Measurements from ENCODE around the gene KLHL29. TPM values are rescaled to one million over a fixed set of nuclear protein-coding genes. Genes with fewer than 3 reads are reported as not detected.

Gene KLHL29
- total and polyA plus RNA-seq, 2 donors, result 1.4 to 2.9 TPM

GRCh38 chr2:23541503-23542229 lies 156.7 kb downstream of the KLHL29 start:
- Histone ChIP-seq H3K27me3 (ENCODE audit: control insufficient read depth in 2 of 2, insufficient read depth in 1 of 2, low read length in 1 of 2) (peaks cover 0 to 21% of the 10 kb centered on the region in 2 donors), H3K4me1 (ENCODE audit: control insufficient read depth in 2 of 2, insufficient read depth in 2 of 2, low read length in 2 of 2) (peaks cover 0 to 4% of the 10 kb centered on the region in 2 donors), H3K4me3 (ENCODE audit: low read length in 2 of 2) (no peak overlapping the region), H3K36me3 (ENCODE audit: control insufficient read depth in 2 of 2, insufficient read depth in 2 of 2, low read length in 1 of 2) (no peaks in the 10 kb centered on the region), H3K9me3 (ENCODE audit: control insufficient read depth in 2 of 2, insufficient read depth in 1 of 2, low read length in 1 of 2) (peaks cover 0 to 3% of the 10 kb centered on the region in 2 donors), H3K27ac (ENCODE audit: low read depth in 1 of 2, low read length in 1 of 2) (no peak overlapping the region)
- DNase-seq (ENCODE audit: low read depth in 6 of 9, low spot score in 9 of 9), result no peak
- WGBS, result 94% methylated on average over 7 of the region's 7 CpGs

- no peaks in the 10 kb centered on the region for H3K4me1 ChIP-seq (ENCODE audit: control insufficient read depth in 2 of 2, insufficient read depth in 2 of 2, low read length in 2 of 2)
- H3K9me3 ChIP-seq (ENCODE audit: control insufficient read depth in 2 of 2, insufficient read depth in 1 of 2, low read length in 1 of 2), result peaks cover 0 to 3% of the 10 kb centered on the region in 2 donors
- H3K27me3 ChIP-seq (ENCODE audit: control insufficient read depth in 2 of 2, insufficient read depth in 1 of 2, low read length in 1 of 2), result peaks cover 0 to 21% of the 10 kb centered on the region in 2 donors
- H3K27ac ChIP-seq (ENCODE audit: low read depth in 1 of 2, low read length in 1 of 2), result no peak overlapping the region
- no peak overlapping the region for H3K4me3 ChIP-seq (ENCODE audit: low read length in 2 of 2)
- 86% methylated on average over 6 of the region's 6 CpGs for WGBS
- no peaks in the 10 kb centered on the region for H3K36me3 ChIP-seq (ENCODE audit: control insufficient read depth in 2 of 2, insufficient read depth in 2 of 2, low read length in 1 of 2)
- DNase-seq (ENCODE audit: low read depth in 6 of 9, low spot score in 9 of 9), result no peak
These were observed 157.3 kb downstream of the KLHL29 start for GRCh38 chr2:23542230-23542789.

GRCh38 chr2:23543302-23543701 lies 158.3 kb downstream of the KLHL29 start:
- no peaks in the 10 kb centered on the region for H3K4me1 ChIP-seq (ENCODE audit: control insufficient read depth in 2 of 2, insufficient read depth in 2 of 2, low read length in 2 of 2)
- WGBS, result 94% methylated on average over 10 of the region's 10 CpGs
- H3K9me3 ChIP-seq (ENCODE audit: control insufficient read depth in 2 of 2, insufficient read depth in 1 of 2, low read length in 1 of 2), result peaks cover 0 to 3% of the 10 kb centered on the region in 2 donors
- H3K4me3 ChIP-seq (ENCODE audit: low read length in 2 of 2), result no peak overlapping the region
- no peak overlapping the region for H3K27ac ChIP-seq (ENCODE audit: low read depth in 1 of 2, low read length in 1 of 2)
- H3K27me3 ChIP-seq (ENCODE audit: control insufficient read depth in 2 of 2, insufficient read depth in 1 of 2, low read length in 1 of 2), result peaks cover 0 to 21% of the 10 kb centered on the region in 2 donors
- H3K36me3 ChIP-seq (ENCODE audit: control insufficient read depth in 2 of 2, insufficient read depth in 2 of 2, low read length in 1 of 2), result no peaks in the 10 kb centered on the region
- no peak for DNase-seq (ENCODE audit: low read depth in 6 of 9, low spot score in 9 of 9)

GRCh38 chr2:23543728-23544127 lies 158.7 kb downstream of the KLHL29 start:
- Histone ChIP-seq H3K27ac (ENCODE audit: low read depth in 1 of 2, low read length in 1 of 2) (no peak overlapping the region), H3K36me3 (ENCODE audit: control insufficient read depth in 2 of 2, insufficient read depth in 2 of 2, low read length in 1 of 2) (no peaks in the 10 kb centered on the region), H3K4me1 (ENCODE audit: control insufficient read depth in 2 of 2, insufficient read depth in 2 of 2, low read length in 2 of 2) (no peaks in the 10 kb centered on the region), H3K4me3 (ENCODE audit: low read length in 2 of 2) (no peak overlapping the region), H3K27me3 (ENCODE audit: control insufficient read depth in 2 of 2, insufficient read depth in 1 of 2, low read length in 1 of 2) (peaks cover 0 to 21% of the 10 kb centered on the region in 2 donors), H3K9me3 (ENCODE audit: control insufficient read depth in 2 of 2, insufficient read depth in 1 of 2, low read length in 1 of 2) (peaks cover 0 to 3% of the 10 kb centered on the region in 2 donors)
- WGBS, result 94% methylated on average over 9 of the region's 9 CpGs
- DNase-seq (ENCODE audit: low read depth in 6 of 9, low spot score in 9 of 9), result no peak

GRCh38 chr2:23544589-23545295 lies 159.8 kb downstream of the KLHL29 start:
- no peak overlapping the region for H3K4me3 ChIP-seq (ENCODE audit: low read length in 2 of 2)
- no peaks in the 10 kb centered on the region for H3K4me1 ChIP-seq (ENCODE audit: control insufficient read depth in 2 of 2, insufficient read depth in 2 of 2, low read length in 2 of 2)
- H3K9me3 ChIP-seq (ENCODE audit: control insufficient read depth in 2 of 2, insufficient read depth in 1 of 2, low read length in 1 of 2), result peaks cover 0 to 3% of the 10 kb centered on the region in 2 donors
- H3K27me3 ChIP-seq (ENCODE audit: control insufficient read depth in 2 of 2, insufficient read depth in 1 of 2, low read length in 1 of 2), result peaks cover 0 to 24% of the 10 kb centered on the region in 2 donors
- 74% methylated on average over 10 of the region's 10 CpGs for WGBS
- no peak for DNase-seq (ENCODE audit: low read depth in 6 of 9, low spot score in 9 of 9)
- no peak overlapping the region for H3K27ac ChIP-seq (ENCODE audit: low read depth in 1 of 2, low read length in 1 of 2)
- H3K36me3 ChIP-seq (ENCODE audit: control insufficient read depth in 2 of 2, insufficient read depth in 2 of 2, low read length in 1 of 2), result no peaks in the 10 kb centered on the region

GRCh38 chr2:23545396-23545795 lies 160.4 kb downstream of the KLHL29 start:
- no peak overlapping the region for H3K27ac ChIP-seq (ENCODE audit: low read depth in 1 of 2, low read length in 1 of 2)
- peaks cover 0 to 26% of the 10 kb centered on the region in 2 donors for H3K27me3 ChIP-seq (ENCODE audit: control insufficient read depth in 2 of 2, insufficient read depth in 1 of 2, low read length in 1 of 2)
- H3K4me1 ChIP-seq (ENCODE audit: control insufficient read depth in 2 of 2, insufficient read depth in 2 of 2, low read length in 2 of 2), result no peaks in the 10 kb centered on the region
- no peak for DNase-seq (ENCODE audit: low read depth in 6 of 9, low spot score in 9 of 9)
- WGBS, result 59% methylated on average over 11 of the region's 11 CpGs
- H3K36me3 ChIP-seq (ENCODE audit: control insufficient read depth in 2 of 2, insufficient read depth in 2 of 2, low read length in 1 of 2), result no peaks in the 10 kb centered on the region
- H3K4me3 ChIP-seq (ENCODE audit: low read length in 2 of 2), result no peak overlapping the region
- H3K9me3 ChIP-seq (ENCODE audit: control insufficient read depth in 2 of 2, insufficient read depth in 1 of 2, low read length in 1 of 2), result peaks cover 0 to 3% of the 10 kb centered on the region in 2 donors

GRCh38 chr2:23545811-23546210 lies 160.8 kb downstream of the KLHL29 start:
- no peak for DNase-seq (ENCODE audit: low read depth in 6 of 9, low spot score in 9 of 9)

GRCh38 chr2:23546913-23547312 lies 161.9 kb downstream of the KLHL29 start:
- Histone ChIP-seq H3K9me3 (ENCODE audit: control insufficient read depth in 2 of 2, insufficient read depth in 1 of 2, low read length in 1 of 2) (no peaks in the 10 kb centered on the region), H3K27ac (ENCODE audit: low read depth in 1 of 2, low read length in 1 of 2) (no peak overlapping the region), H3K27me3 (ENCODE audit: control insufficient read depth in 2 of 2, insufficient read depth in 1 of 2, low read length in 1 of 2) (peaks cover 0 to 25% of the 10 kb centered on the region in 2 donors), H3K4me3 (ENCODE audit: low read length in 2 of 2) (no peak overlapping the region), H3K4me1 (ENCODE audit: control insufficient read depth in 2 of 2, insufficient read depth in 2 of 2, low read length in 2 of 2) (no peaks in the 10 kb centered on the region), H3K36me3 (ENCODE audit: control insufficient read depth in 2 of 2, insufficient read depth in 2 of 2, low read length in 1 of 2) (no peaks in the 10 kb centered on the region)
- DNase-seq (ENCODE audit: low read depth in 6 of 9, low spot score in 9 of 9), result no peak
- WGBS, result 96% methylated on average over 13 of the region's 13 CpGs

More at GRCh38 chr2:23545811-23546210, 160.8 kb downstream of the KLHL29 start:
- H3K4me1 ChIP-seq (ENCODE audit: control insufficient read depth in 2 of 2, insufficient read depth in 2 of 2, low read length in 2 of 2), result no peaks in the 10 kb centered on the region
- no peaks in the 10 kb centered on the region for H3K36me3 ChIP-seq (ENCODE audit: control insufficient read depth in 2 of 2, insufficient read depth in 2 of 2, low read length in 1 of 2)
- H3K9me3 ChIP-seq (ENCODE audit: control insufficient read depth in 2 of 2, insufficient read depth in 1 of 2, low read length in 1 of 2), result peaks cover 0 to 3% of the 10 kb centered on the region in 2 donors
- 91% methylated on average over 3 of the region's 3 CpGs for WGBS
- no peak overlapping the region for H3K4me3 ChIP-seq (ENCODE audit: low read length in 2 of 2)
- peaks cover 0 to 24% of the 10 kb centered on the region in 2 donors for H3K27me3 ChIP-seq (ENCODE audit: control insufficient read depth in 2 of 2, insufficient read depth in 1 of 2, low read length in 1 of 2)
- no peak overlapping the region for H3K27ac ChIP-seq (ENCODE audit: low read depth in 1 of 2, low read length in 1 of 2)

GRCh38 chr2:23547725-23548124 lies 162.7 kb downstream of the KLHL29 start:
- Histone ChIP-seq H3K4me1 (ENCODE audit: control insufficient read depth in 2 of 2, insufficient read depth in 2 of 2, low read length in 2 of 2) (no peaks in the 10 kb centered on the region), H3K27ac (ENCODE audit: low read depth in 1 of 2, low read length in 1 of 2) (no peak overlapping the region), H3K27me3 (ENCODE audit: control insufficient read depth in 2 of 2, insufficient read depth in 1 of 2, low read length in 1 of 2) (peaks cover 0 to 19% of the 10 kb centered on the region in 2 donors), H3K4me3 (ENCODE audit: low read length in 2 of 2) (no peak overlapping the region), H3K9me3 (ENCODE audit: control insufficient read depth in 2 of 2, insufficient read depth in 1 of 2, low read length in 1 of 2) (no peaks in the 10 kb centered on the region), H3K36me3 (ENCODE audit: control insufficient read depth in 2 of 2, insufficient read depth in 2 of 2, low read length in 1 of 2) (no peaks in the 10 kb centered on the region)
- WGBS, result 79% methylated on average over 6 of the region's 6 CpGs
- DNase-seq (ENCODE audit: low read depth in 6 of 9, low spot score in 9 of 9), result no peak

Data from thymus (tissue), 11 donors.